Measurements from ENCODE around the gene FKBP6. TPM values are rescaled to one million over a fixed set of nuclear protein-coding genes. Genes with fewer than 3 reads are reported as not detected.

Gene FKBP6
- total RNA-seq, 4 donors from 2014 or later: not detected

DNA sequence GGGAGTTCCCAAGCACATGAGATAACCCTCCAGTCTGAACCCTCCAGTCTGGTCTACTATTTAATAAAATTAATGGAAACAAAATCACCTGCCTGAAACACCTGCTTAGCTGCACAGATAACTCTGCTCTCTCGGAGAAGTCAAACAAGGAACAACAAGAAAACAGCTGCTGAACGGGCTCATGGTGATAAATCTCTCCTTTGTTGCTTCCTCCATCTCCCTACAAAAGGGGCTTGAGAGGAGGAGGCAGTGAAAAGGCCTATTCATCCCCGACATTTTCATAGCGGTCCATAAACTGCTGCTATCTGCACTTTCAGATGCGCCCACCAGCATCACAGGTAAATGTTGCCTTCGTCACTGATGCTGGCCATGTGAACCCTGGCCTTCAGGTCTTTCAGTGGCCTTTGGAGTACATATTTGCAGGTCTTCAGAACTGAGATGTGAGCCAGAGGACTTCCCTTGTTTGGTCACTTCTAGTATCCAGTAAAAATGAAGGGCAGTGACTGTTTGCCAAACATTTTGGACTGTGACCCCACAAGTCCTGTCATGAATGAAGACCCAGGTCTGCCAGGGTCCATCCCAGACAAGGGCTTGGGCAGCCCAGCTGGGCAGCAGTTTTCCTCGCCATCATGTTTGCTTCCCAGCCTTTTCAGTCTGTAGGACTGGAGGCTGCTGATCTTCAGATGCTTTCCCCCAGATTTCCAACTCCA, 15.9 kb downstream of the FKBP6 start:
- no peak for TF ChIP-seq POLR2A (IDR thresholded peaks at IDR 0.05)
- TF ChIP-seq, protein P1, sequence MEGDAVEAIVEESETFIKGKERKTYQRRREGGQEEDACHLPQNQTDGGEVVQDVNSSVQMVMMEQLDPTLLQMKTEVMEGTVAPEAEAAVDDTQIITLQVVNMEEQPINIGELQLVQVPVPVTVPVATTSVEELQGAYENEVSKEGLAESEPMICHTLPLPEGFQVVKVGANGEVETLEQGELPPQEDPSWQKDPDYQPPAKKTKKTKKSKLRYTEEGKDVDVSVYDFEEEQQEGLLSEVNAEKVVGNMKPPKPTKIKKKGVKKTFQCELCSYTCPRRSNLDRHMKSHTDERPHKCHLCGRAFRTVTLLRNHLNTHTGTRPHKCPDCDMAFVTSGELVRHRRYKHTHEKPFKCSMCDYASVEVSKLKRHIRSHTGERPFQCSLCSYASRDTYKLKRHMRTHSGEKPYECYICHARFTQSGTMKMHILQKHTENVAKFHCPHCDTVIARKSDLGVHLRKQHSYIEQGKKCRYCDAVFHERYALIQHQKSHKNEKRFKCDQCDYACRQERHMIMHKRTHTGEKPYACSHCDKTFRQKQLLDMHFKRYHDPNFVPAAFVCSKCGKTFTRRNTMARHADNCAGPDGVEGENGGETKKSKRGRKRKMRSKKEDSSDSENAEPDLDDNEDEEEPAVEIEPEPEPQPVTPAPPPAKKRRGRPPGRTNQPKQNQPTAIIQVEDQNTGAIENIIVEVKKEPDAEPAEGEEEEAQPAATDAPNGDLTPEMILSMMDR (IDR thresholded peaks at IDR 0.05): no peak
- H3K4me3 ChIP-seq: no peak overlapping the region
- WGBS, 2 donors: 82 to 86% methylated on average over 7 of the region's 7 CpGs
- peaks cover 0 to 7% (median 0%) of the 10 kb centered on the region in 3 donors for H3K4me1 ChIP-seq
- DNase-seq: no peak
- no peak overlapping the region for H3K27ac ChIP-seq
- H3K36me3 ChIP-seq: no peaks in the 10 kb centered on the region
- H3K27me3 ChIP-seq: peaks cover 0 to 33% (median 0%) of the 10 kb centered on the region in 4 donors
- intact Hi-C loops (cut with DNase I): no loop called here
- no peaks in the 10 kb centered on the region for H3K9me3 ChIP-seq

DNA sequence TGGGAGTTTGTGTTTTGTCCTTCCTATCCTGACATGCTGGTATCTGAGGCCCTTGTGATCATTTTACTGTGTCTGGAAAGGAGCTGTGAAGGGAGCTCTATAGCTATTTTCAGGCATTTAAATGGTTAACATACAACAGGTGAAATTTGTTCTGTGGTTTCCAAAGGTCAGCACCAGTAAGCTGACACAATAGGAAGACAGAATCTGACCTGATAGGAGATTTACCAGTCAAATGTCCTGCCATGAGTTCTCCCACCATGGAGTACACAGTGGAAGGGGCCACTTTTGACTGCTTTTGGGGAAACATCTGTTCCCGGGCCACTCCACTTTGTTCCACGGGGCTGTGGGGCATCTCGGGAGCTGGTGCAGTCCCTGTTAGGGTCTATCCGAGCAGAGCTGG, 17.6 kb downstream of the FKBP6 start:
- no peak overlapping the region for H3K4me3 ChIP-seq
- no peak overlapping the region for H3K27ac ChIP-seq
- no peaks in the 10 kb centered on the region for H3K36me3 ChIP-seq
- intact Hi-C loops (cut with DNase I): no loop called here
- H3K9me3 ChIP-seq: no peaks in the 10 kb centered on the region
- TF ChIP-seq, protein P1 (IDR thresholded peaks at IDR 0.05): no peak
- no peak for TF ChIP-seq POLR2A (IDR thresholded peaks at IDR 0.05)
- H3K27me3 ChIP-seq: peaks cover 0 to 27% (median 0%) of the 10 kb centered on the region in 4 donors
- peaks cover 0 to 7% (median 0%) of the 10 kb centered on the region in 3 donors for H3K4me1 ChIP-seq
- no peak for DNase-seq
- 65% methylated on average over 4 of the region's 4 CpGs; no CpG with 5 or more reads in 1 of the 2 donors for WGBS, 2 donors

DNA sequence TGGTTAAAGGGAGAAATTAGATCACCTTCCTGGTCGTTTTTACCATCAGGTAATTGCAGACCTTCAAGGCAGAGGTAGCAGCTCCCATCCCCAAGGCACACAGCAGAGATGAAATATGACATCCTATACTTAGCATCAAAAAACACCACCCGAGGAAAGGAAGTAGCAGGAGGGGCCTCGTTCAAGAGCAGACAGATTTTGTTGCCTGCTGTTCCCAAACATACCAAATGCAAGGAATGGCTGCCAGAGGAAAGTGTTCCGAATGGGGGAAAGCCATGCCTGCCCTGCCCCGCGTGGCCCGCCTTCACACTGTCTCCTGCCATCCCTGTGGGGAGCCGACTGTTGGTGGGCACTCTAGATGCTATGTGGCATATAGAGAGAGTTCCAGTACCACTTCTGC, 18.0 kb downstream of the FKBP6 start:
- peaks cover 0 to 25% (median 0%) of the 10 kb centered on the region in 4 donors for H3K27me3 ChIP-seq
- intact Hi-C loops (cut with DNase I): no loop called here
- peaks cover 0 to 7% (median 0%) of the 10 kb centered on the region in 3 donors for H3K4me1 ChIP-seq
- WGBS, 2 donors: 35 to 52% methylated on average over 4 to 7 of the region's 8 CpGs
- TF ChIP-seq POLR2A (IDR thresholded peaks at IDR 0.05): no peak
- TF ChIP-seq, protein P1 (IDR thresholded peaks at IDR 0.05): no peak
- no peaks in the 10 kb centered on the region for H3K36me3 ChIP-seq
- no peak overlapping the region for H3K4me3 ChIP-seq
- H3K9me3 ChIP-seq: no peaks in the 10 kb centered on the region
- DNase-seq: no peak
- no peak overlapping the region for H3K27ac ChIP-seq

DNA sequence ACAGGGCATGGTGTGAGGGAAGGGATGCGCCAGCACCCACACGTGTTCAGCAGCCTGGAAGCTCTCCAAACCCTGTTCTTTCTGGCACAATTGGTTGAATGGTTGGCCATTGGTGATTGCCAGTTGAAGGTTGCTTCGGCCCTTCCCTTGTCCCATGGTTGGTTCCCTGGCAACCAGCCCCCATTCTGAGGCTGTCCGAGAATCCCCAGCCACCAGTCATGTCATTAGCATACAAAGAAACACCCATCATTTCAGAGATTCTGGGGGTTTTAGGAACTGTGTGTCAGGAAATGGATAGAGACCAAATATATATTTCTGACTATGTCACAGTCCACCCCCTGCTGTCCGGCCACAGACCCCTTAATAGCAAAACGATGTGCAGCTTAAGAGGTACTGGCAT, 21.8 kb downstream of the FKBP6 start:
- Histone ChIP-seq H3K36me3 (no peaks in the 10 kb centered on the region), H3K4me1 (no peaks in the 10 kb centered on the region), H3K27ac (no peak overlapping the region), H3K27me3 (peaks cover 0 to 11% (median 0%) of the 10 kb centered on the region in 4 donors), H3K4me3 (no peak overlapping the region), H3K9me3 (no peaks in the 10 kb centered on the region)
- 54 to 75% methylated on average over 6 of the region's 6 CpGs for whole genome bisulfite sequencing, 2 donors
- intact Hi-C loops (cut with DNase I): no loop called here
- TF ChIP-seq, protein P1 (IDR thresholded peaks at IDR 0.05): no peak
- TF ChIP-seq POLR2A (IDR thresholded peaks at IDR 0.05): no peak
- no peak for DNase-seq

DNA sequence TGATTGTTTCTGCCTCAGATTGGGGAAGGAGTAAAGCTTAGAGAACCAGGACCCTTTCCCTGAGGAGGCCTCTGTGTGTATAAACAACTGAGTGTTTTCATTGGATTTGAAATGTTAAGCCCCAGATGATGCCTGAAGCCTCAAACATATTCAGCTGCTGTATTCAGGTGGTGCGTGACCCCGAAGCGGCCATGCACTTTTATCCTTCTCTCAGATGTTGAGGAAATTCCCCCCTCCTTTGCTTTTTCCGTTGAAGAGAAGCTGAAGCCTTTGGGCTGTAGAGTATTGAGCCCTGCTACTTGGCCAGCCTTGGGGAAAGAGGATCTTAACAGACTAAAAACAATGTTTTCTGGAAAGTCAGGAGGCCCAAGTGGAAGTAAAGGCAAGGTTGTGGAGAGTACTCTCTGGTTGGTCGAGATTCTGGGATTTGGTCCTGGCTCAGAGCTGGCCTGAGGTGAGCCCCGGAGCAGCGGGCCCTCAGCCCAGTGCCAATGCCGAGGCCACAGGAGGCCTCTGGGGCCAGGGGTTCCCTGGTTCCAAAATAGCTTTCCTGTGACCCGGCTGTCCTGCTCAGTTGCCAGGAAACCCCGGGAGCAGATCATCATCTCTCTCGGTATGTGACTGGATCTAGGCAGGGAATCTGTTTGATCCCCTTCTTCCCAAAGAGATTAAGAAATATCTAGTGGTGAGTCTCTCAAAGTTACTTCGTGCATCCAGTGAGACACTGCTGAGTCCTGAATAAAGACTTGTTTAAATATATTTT, 22.5 kb downstream of the FKBP6 start:
- Histone ChIP-seq H3K36me3 (no peaks in the 10 kb centered on the region), H3K27me3 (peaks cover 0 to 11% (median 0%) of the 10 kb centered on the region in 4 donors), H3K9me3 (no peaks in the 10 kb centered on the region), H3K4me1 (no peaks in the 10 kb centered on the region), H3K4me3 (no peak overlapping the region), H3K27ac (no peak overlapping the region)
- DNase-seq: no peak
- WGBS, 2 donors: 58 to 75% methylated on average over 4 to 11 of the region's 12 CpGs
- intact Hi-C loops (cut with DNase I): no loop called here
- TF ChIP-seq, protein P1 (IDR thresholded peaks at IDR 0.05): no peak
- no peak for TF ChIP-seq POLR2A (IDR thresholded peaks at IDR 0.05)
